Activated T-helper 1 cell treated with Interleukin-2 at 50 U/mL for 16 hours (primary cell): ENCODE results near the gene PRKCH.
A peak's percentile ranks its signal among the peaks of the same experiment; 100 is the strongest.
"Not testable (repeated sequence)": the region's sequence is repeated elsewhere in the genome, so short reads cannot be mapped to it uniquely, and the experiment has no call there.

Source experiments
- DNase-seq: peaks from one replicate; pipeline ENCODE4 v3.0.0-alpha.2; 2020; ENCODE audit warnings: low read depth

PRKCH gene

DNA sequence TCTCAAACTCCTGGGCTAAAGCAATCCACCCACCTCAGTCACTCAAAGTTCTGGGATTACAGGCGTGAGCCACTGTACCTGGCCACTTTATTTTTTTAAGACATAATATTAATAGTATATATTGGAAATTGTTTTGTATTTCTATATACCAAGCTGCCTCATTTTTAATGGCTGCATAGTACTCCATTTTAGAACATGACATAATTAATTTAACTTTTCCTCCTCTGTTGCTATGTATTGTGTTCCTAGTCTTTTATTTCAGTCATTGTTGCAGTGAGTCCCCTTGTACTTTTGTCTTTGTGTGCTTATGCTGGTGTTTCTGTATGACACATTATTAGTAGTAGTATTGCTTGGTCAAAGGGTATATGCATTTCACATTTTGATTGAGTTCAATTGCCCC is 138.7 kb downstream of the PRKCH start:
- DNase-seq, result no peak

DNA sequence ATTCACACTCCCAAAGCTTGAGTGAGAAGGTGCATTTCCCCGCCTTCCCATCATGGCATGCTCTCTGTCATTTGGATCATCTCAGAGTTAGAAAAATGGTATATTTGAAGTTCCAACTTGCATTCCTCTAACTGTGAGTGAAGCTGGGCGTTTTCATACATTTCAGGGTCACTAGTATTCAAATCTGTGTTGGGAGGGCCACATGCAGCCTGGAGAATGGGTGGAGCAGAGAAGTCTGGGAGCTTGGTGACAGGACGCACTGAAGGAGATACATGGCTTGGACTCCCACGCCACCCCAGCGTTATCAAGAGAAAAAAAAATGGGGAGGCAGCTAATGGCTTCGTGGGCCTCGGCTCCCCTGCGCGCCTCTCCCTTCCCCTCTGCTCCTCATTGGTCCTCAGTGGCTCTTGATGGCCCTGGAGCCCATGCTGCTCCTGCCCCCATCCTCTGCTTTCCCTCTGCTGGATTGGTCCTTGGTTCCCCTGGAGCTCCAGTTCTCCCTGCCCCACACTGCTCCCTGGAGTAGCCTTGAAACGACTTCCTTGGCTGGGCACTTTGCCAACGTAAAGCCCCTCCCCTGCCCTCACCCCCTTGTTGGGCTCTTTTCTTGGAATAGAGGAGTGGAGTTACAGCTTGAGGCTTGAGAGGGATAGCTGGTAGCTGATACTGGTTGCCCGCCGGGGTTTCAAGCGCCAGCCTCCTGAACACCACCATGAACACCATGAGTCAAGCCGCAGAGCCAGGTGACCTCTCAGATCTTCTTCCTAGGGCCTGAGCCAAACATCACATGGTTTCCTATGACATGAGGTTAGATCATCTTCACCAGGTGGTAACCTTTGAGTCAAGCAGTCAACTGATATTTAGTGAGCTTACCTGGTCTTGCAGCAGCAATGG is 139.6 kb downstream of the PRKCH start:
- no peak for DNase-seq

DNA sequence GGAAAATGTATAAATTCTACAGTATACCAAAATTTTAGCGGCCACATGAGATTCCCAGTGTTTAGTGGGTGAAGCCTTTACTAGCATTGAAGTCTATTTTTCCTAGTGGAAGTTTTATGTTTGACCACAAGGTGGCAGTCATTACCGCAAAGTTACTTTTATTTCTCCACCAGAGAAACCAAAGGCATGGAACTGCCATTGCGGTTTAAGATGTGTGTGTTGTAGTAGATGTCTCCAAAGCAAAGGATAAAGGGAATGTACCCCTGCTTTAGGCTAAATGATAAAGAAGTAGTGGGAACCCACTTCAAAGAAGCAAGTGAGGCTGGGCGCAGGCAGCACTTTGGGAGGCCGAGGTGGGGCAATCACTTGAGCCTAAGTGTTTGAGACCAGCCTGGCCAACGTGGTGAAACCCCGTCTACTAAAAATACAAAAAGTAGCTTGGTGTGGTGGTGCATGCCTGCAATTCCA is 140.5 kb downstream of the PRKCH start:
- no peak for DNase-seq

DNA sequence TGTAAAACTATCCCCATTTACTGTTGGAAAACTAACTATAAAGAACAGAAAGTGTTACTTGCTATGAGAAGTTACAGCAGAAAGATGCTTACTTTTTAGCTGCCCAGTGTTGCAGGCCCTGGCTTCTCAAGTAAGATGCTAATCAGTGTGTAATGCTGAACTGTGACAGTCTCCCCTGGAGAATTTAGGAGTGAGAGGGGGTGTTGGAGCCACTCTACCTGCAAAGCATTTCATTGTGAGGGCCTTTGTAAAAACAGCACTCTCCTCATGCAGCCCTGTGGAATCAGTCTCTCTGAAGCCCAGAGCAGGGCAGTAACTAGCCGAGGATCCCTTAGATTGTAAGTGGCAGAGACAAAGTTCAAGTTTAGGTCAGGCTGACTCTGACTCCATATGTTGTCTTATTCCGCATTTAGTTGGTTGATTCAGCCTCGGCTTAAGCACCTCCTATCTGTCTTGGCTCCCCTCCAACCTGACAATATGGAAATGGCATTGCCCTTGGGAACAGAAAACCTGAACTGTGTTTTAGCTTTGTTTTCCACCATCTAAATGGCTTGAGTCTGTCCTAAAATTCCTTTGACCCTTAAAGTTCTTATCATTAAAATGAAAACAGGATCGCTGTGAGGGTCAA is 141.3 kb downstream of the PRKCH start:
- no peak for DNase-seq

DNA sequence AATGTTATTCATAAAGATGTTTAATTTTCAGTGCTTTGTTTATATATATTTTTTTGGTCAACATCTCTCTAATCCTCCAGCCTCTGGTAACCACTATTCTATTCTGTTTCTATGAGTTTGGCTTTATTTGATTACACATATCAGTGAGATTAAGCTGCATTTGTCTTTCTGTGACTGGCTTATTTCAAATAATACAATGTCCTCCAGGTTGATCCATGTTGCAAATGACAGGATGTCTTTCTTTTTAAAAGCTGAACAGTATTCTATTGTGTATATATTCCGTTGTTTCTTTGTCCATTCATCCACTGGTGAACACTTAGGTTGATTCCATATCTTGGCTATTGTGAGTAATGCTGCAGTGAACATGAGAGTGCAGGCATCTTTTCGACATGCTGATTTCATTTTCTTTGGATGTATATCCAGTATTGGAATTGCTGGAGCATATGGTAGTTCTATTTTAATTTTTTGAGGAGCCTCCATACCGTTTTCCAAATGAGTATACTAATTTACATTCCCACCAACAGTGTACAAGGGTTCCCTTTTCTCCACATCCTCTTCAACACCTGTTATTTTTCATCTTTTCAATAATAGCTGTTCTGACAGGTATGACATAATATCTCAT is 142.4 kb downstream of the PRKCH start:
- no peak for DNase-seq

DNA sequence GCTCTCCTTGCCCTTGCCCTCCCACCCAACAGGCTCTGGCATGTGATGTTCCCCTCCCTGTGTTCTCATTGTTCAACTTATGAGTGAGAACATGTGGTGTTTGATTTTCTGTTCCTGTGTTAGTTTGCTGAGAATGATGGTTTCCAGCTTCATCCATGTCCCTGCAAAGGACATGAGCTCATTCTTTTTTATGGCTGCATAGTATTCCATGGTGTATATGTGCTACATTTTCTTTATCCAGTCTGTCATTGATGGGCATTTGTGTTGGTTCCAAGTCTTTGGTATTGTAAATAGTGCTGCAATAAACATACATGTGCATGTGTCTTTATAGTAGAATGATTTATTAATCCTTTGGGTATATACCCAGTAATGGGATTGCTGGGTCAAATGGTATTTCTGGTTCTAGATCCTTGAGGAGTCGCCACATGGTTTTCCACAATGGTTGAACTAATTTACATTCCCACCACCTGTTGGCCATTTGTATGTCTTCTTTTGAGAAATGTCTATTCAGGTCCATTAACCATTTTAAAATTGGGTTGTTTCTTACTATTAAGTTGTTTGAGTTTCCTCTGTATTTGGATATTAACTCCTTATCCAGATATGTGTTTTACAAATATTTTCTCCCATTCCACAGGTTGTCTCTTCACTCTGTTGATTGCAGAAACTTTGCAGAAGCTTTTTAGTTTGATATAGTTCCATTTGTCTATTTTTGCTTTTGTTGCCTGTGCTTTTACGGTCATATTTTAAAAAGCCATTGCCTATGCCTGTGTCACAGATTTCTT is 143.4 kb downstream of the PRKCH start:
- DNase-seq, result not testable (repeated sequence)

DNA sequence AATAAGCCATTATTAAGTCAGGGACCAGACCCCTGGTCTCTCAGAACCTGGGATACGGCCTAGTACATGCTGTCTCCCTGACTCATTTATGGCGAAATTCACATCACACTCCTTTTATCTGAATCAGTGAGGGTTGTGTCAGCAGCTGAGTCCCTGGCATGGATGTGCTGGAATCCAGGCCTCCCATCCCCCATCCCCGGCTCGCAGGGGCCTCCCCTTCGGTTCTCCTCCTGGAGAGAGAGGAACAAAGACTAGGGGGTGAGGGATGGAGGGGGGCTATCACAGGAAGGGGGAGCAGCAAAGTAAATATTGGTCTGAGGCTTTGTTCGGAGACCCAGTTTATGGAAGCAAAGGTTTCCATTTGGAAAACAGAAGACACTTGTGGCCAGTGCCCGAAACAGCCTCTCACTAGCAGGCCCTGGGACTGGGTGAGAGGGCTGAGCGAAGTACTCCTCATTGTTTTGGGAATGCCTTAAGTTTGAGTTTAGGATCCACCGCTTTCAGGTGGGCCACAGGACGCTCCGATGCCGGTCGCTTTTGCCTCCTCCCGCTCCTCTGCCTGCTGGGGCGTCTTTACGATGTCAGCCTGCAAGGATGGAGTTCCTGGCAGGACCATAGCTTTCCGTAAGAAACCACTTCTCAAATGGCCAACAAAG is 145.0 kb downstream of the PRKCH start:
- DNase-seq, result no peak

DNA sequence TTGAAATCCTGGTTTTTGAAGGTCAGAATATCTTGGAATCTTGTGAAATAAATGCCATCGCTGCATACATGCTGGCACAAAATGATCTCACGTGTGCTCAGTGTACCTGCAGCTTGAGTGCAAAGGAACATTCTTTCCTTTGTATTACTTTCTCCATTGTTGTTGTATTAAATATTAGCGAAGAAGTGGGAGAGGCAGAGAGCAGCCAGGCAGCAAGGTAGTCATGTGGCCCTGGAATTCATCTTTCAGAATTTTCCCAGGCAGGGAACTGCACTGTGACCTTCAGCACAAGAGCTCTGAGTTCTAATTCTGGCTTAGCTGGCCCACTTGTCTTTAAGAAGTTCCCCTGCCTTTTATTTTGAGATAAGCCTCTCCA is 145.5 kb downstream of the PRKCH start:
- no peak for DNase-seq

DNA sequence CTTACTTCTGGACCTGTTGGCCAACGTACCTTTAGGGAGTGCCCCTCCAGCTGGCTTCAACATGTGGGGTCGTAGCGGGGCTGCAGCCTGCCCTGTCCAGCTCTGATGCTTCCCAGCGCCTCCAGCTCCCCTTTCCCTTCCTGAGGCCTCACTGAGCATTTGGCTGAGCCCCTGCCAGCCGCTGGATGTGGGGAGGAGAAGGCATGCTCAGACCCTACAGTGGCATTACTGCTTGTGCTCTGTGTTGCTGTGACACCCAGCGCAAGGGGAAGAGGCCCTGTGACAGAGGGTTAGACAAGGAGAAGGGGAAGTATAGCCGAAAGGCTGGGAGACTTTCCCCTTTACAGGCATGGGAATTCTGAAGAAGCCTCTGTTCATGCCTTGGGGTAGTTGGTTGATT is 145.9 kb downstream of the PRKCH start:
- no peak for DNase-seq

DNA sequence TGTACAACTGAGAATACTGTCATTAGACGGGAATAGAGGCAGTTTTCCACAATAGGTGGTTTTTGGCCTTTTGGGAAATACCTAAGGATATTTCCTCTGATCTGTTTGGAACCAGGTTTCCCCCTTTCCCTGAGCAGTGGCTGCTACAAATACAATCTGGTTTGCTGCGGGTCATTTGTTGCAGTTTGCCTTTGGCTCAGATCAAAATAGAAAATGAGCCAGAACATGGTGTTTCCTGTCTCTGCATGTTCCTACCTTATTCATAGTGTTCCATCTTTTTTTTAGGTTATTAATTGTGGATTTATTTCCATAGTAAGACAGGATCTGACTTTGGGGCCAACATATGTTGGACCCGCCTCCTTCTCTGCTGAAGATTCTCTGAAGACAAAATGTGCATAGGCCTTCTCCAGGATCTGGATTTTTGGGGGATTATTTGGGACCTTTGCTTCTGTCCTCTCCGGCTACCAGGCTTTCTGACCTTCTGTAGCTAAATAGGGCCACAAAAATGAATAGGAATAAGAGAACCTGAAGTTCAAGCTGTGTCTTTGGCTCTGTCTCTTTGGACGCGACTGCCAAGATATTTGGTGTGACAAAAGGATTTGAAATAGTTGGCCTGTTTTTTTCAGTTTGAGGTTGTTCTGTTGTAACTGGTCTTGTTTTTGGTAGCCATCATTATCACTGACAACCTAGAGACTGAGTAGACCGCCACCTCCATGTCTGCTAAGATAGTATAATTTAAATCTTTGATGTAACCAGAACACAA is 146.9 kb downstream of the PRKCH start:
- no peak for DNase-seq

DNA sequence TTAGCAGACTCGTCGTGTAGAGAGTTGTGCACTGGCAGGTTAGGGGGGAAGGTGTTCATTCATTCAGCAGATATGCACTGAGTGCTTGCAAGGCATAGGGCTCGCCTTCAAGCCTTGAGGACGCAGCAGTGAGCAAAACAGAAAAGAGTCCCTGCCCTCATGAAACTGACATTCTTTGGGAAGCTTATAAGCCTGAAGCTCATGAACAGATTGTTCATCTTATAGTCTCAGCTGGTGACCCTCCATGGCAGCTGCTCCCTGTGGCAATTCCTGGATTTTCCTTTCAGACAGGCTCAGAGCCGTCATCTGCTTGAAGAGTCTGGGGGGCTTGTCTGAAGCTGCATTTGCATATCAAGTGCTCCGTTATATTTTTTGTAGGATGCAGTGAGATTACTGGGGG is 148.4 kb downstream of the PRKCH start:
- DNase-seq, result no peak

DNA sequence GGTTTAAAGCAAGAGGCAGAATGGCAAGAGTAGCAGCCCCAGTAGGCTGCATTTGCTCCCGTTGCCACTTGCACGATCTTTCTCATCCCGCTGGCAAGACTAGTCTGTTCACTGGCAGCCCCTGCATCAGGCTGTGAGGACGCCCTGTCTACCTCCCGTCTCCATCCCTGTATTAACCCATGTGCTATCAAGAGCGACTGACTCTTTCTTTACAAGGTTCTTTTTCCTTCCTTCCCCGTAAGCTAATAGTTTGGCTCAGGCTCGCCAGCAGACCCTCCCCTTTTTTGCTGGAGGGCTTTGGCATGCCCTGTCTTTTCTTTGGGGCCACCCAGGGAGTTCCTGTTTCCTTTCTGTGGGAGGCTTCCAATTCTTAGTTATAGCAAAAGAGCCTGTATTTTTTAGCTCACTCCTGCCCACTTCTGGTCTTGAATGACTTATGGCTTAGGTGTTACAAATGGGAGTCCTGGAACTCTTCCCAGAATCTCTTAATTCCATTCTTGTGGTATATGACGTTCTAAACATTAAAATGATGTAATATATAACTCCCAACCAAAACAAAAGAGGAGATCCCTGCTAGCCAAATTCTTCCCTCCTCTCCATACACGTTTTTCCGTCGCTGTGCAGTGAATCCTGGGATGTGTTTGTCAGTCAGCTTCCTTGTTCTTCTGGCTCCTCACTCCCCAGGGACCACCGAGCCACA is 149.0 kb downstream of the PRKCH start:
- DNase-seq, result no peak

DNA sequence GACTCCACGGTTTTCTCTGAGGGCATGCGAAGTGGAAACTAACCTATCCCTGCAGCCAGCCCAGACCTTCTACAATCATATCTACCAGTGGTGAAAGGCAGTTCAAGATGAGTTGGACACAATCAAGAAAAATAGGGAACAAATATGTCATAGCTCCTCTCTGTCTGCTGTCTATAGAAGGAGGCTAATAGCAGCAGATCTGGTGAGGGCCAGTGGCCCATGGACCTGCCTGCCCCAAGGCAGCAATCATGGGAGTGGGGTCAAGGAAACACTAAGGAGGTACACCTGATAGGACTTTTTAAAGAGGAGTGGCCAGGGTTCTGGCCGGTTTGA is 149.5 kb downstream of the PRKCH start:
- DNase-seq, result no peak

DNA sequence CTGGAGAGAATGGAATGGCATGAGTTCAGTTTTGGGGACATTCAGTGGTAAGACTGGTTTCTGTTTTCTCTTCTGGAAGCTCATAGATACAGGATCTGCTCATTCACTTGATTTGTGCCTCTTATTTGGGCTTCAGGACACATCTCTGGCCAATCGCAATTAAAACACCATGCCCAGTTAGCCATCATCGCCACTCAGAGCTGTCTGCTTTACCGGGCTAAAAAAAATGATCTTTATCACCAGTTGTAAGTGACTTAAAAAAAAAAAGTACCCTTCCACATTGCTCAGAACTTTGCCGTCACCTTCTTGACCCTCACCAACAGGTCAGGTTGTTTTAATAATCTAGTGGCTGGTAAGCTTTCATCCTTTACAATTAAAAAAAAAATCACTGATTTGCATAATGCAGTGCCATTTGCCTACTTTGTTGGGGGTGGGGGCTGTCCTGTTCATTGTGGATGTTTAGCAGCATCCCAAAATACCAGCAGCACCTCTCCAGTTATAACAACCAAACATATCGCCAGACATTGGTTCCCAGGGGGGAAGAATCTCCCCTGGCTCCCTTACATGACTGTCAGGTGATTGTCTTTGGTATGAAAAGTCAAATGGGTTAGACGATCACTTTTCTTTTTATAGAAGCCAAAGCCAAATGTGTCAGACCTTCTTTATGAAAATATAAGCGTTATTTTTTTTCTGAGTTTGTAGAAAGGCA is 150.1 kb downstream of the PRKCH start:
- DNase-seq, result no peak

DNA sequence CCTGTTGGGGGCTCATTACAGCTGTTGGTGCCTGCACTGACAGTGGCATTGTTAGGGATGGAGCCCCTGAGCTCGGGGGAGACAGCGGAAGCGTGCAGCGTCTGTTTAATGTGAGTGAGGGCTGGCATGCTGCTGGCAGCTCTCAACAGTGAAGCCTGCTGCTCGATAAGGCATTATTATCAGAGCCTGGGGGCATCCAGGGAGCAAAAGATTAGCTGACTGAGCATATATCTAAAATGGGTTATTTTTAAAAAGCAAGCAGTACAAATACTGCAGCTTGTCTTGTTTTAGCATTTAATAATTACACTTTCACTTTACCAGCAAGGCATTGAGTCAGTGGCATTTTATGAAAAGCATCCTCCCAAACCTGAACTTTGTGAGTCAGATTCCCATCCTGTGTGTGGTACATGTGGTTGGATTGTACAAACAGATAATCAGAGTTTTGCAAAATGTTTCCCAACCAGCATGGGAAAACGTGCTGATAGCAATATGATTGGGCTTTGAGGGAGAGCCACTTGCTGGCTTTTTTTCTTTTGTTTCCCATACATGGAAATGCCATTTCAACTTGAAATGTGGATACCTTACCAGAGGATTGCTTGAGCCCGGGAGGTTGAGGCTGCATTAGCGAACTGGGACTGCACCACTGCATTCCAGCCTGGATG is 150.8 kb downstream of the PRKCH start:
- DNase-seq, result peak; percentile 15

DNA sequence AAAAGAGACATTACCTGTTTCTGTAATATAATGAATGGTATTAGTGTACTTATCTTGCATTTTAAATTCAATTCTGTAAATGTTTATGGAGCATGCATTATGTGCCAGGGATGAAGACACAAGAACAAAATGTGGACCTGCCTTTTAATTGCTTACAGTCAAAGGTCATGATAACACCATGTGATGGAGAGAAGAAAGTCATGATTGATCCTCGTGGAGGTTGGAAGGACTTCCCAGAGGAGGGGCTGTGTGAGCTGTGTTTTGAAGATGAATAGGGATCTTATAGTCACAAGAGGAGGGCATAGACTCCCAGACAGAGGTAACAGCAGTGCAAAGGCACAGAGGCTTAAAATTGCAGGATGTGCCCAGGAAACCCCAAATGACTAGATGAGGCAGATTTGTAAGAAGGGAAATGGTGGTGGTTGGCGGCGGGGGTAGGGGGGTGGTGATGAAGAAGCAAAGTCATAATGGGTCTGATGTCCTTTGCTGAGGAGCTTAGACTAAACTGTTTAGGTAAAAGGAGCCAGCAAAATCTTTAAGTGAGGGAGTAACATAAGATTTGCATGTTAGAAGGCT is 151.5 kb downstream of the PRKCH start:
- peak; percentile 49 for DNase-seq

DNA sequence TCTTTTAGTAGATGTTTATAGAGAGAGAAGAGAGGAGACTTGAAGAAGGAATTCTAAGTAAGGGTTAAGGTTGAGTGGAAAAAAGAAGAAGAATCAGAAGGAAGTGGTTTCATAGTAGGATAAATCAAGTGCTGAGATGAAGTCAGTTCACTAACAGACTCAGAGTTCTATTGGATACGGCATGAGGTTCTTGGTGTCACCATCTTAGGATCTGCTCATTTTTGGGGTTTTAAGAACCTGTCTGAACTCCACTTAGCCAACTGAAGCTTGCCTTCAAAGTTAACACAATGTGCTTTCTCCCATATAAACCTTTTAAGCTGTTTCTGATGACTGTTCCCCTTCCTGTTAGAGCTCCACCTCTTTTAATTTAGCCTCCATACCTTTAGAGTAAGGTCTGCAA is 152.6 kb downstream of the PRKCH start:
- no peak for DNase-seq

DNA sequence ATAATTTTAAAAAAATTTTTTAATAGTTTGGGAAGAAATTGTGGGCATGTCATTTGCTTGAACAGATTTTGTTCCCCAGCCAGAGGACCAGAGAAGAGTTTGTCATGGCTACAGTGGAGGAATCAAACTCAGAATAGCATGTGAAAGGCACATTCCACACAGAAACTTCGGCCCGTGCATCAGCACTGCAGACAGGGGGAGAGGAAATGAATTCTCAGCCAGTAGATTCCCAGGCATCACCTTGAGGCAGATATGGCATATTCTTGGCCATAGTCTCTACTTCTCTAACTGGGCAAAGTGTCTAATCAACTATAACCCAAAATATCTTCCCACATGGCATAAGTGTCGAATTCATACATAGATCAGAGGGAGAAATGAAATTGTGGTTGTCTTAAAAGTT is 153.3 kb downstream of the PRKCH start:
- no peak for DNase-seq

DNA sequence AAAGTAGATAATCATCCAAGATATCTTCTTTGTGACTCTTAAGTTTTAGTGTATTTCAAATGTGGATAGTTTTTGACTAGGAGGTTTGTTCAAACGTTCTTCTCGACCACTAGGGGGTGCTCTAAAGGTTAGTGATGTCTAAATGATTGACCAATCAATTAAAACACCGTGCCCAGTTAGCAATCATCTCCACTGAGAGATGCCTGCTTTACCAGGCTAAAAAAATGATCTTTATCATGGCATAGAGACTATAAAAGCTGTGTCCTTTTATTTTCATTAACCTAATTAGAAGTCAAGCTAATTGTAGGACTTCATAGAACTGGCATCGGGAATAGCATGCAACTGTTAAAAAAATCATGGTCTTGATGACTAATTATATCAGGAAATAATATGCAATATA is 153.9 kb downstream of the PRKCH start:
- DNase-seq, result no peak
